Sigmoid colon (tissue), 3 donors: ENCODE measurements around the gene ZCCHC7.

ENCODE experiments used
- POLR2A ChIP-seq, 2 donors: fragments of 450-650 bp; IDR thresholded peaks; one replicate each; pipeline ENCODE4 v1.6.1; 2016; ENCODE audit warnings: antibody characterized with exemption in 2 of 2, mild to moderate bottlenecking in 2 of 2, moderate library complexity in 2 of 2
- TF ChIP-seq, protein P1 (sequence below), 4 experiments: fragments of 450-650 bp in 3 of 4; fragments of 200-600 bp in 1 of 4; IDR thresholded peaks; one replicate each; pipeline ENCODE4 v1.5.1; 2016 to 2019; ENCODE audit warnings: antibody characterized with exemption in 4 of 4, mild to moderate bottlenecking in 3 of 4, moderate library complexity in 2 of 4

DNA sequence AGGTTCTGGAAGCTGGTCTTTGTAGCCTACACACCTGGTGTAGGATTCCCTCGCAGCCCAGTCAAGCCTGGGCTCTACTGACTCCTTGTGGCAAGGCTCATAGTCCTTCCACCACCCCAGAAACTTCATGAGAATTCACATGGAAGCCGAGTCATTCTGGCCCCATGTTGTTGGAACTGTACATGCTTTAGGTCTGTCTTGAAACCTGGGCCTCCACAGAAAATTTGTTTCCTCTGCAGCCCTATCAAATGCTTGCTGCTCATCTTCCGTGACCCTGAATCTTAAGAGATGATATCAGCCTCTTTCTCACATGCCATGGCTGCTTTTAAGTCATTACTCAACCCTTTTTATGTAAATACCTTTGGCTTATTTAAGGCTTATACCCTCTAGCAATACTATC is 188.8 kb downstream of the ZCCHC7 start:
- TF ChIP-seq, protein P1, sequence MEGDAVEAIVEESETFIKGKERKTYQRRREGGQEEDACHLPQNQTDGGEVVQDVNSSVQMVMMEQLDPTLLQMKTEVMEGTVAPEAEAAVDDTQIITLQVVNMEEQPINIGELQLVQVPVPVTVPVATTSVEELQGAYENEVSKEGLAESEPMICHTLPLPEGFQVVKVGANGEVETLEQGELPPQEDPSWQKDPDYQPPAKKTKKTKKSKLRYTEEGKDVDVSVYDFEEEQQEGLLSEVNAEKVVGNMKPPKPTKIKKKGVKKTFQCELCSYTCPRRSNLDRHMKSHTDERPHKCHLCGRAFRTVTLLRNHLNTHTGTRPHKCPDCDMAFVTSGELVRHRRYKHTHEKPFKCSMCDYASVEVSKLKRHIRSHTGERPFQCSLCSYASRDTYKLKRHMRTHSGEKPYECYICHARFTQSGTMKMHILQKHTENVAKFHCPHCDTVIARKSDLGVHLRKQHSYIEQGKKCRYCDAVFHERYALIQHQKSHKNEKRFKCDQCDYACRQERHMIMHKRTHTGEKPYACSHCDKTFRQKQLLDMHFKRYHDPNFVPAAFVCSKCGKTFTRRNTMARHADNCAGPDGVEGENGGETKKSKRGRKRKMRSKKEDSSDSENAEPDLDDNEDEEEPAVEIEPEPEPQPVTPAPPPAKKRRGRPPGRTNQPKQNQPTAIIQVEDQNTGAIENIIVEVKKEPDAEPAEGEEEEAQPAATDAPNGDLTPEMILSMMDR (IDR thresholded peaks at IDR 0.05), result no peak
- no peak for TF ChIP-seq POLR2A (IDR thresholded peaks at IDR 0.05)
